Endothelial cell of umbilical vein (primary cell): Measurements from ENCODE around the gene KCNMB2.

ENCODE experiments used
- EZH2 ChIP-seq: IDR thresholded peaks from 2 replicates; pipeline ENCODE4 v1.6.1; 2012; ENCODE audit warnings: borderline replicate concordance, low read depth, mild to moderate bottlenecking, moderate library complexity, low read length, inconsistent platforms; ENCODE audit not compliant: severe bottlenecking
- MYC ChIP-seq: IDR thresholded peaks from one replicate; pipeline ENCODE4 v1.6.1; 2011; ENCODE audit warnings: mild to moderate bottlenecking, low read depth, low read length
- POLR2A ChIP-seq: IDR thresholded peaks from 2 replicates; pipeline ENCODE4 v1.6.1; 2012; ENCODE audit warnings: low read depth, mild to moderate bottlenecking, control low read depth, low read length
- TF ChIP-seq, protein P1 (sequence below), 2 donors: IDR thresholded peaks; 1 replicate in 1 of 2; 2 replicates in 1 of 2; pipeline ENCODE4 v1.5.1; 2011; ENCODE audit warnings: low read length in 2 of 2, mild to moderate bottlenecking in 2 of 2, moderate library complexity in 2 of 2, control low read depth in 1 of 2, inconsistent platforms in 1 of 2, low read depth in 1 of 2; ENCODE audit not compliant: insufficient read depth in 1 of 2; ENCODE audit errors: extremely low read depth in 1 of 2

DNA sequence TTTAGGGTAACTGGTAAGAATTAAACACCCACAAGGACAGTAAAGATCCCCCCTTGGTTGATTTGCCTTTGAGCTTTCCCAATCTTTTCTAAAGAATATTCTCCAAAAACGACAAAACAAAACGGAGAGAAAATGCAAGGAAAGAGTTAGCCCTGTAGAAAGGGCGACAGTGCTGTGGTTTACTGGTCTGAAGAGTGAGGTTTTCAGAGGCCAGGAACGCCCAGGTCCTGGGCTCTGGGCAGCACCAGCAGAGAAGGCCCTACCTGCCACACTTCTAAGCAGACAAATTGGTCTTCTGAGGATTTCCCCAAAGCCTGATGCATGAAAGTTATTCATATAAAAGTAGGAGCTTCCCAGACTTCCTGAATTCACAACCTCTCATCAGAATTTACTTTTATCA lies 119.3 kb downstream of the KCNMB2 start:
- TF ChIP-seq EZH2 (no peak), POLR2A (no peak), MYC (no peak)
- TF ChIP-seq, protein P1, sequence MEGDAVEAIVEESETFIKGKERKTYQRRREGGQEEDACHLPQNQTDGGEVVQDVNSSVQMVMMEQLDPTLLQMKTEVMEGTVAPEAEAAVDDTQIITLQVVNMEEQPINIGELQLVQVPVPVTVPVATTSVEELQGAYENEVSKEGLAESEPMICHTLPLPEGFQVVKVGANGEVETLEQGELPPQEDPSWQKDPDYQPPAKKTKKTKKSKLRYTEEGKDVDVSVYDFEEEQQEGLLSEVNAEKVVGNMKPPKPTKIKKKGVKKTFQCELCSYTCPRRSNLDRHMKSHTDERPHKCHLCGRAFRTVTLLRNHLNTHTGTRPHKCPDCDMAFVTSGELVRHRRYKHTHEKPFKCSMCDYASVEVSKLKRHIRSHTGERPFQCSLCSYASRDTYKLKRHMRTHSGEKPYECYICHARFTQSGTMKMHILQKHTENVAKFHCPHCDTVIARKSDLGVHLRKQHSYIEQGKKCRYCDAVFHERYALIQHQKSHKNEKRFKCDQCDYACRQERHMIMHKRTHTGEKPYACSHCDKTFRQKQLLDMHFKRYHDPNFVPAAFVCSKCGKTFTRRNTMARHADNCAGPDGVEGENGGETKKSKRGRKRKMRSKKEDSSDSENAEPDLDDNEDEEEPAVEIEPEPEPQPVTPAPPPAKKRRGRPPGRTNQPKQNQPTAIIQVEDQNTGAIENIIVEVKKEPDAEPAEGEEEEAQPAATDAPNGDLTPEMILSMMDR (IDR thresholded peaks at IDR 0.05; ENCODE audit: extremely low read depth in 1 of 2, insufficient read depth in 1 of 2, low read depth in 1 of 2, low read length in 2 of 2), result no peak
